GM21737 (cell line): ENCODE results near the gene AGT.
"Not testable (repeated sequence)": the region's sequence is repeated elsewhere in the genome, so short reads cannot be mapped to it uniquely, and the experiment has no call there.

ENCODE experiments used
- ATAC-seq: cut with Tn5 transposase; IDR thresholded peaks from one replicate; pipeline ENCODE4 v1.9.1; 2021; ENCODE audit warnings: mild to moderate bottlenecking, moderate library complexity; ENCODE audit not compliant: unreplicated experiment

The AGT gene

DNA sequence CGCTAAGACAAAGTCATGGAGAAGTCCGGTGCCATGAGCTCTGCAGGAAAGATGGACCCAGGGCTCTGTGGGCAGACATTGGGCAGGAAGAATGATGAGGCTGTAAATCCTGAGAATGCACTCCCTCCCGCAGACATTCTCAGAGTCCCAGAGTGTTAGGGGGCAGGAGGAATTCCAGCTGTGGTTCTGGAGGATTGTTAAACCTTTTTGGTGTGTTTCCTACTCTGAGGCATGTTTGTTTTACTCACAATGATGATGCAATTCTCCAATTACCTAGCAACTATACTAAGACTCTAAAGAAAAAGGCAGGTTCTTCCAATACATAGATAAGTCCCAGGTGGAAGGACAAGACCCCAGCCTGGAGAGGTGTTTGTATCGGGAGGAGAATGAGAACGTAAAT is 30.5 kb upstream of the AGT start:
- no peak for ATAC-seq

DNA sequence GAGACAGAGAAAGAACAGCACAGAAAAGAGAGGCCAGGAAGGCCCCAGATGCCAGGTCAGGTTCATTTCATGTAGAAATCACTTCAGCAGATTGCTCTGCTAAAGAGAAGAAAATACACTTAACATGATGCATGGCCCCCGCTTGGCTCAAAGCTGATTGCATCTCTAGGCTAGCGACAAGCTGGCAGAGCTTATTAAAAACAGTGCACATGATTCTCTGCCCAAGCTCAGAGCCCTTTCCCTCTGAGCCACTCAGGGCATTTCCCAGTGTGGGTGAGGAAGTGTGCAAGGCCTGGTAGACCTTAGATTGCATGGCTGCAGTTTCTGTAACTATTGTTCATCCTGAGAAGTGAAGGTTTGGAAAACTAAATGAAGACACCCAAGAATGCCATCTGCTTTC is 30.0 kb upstream of the AGT start:
- no peak for ATAC-seq

DNA sequence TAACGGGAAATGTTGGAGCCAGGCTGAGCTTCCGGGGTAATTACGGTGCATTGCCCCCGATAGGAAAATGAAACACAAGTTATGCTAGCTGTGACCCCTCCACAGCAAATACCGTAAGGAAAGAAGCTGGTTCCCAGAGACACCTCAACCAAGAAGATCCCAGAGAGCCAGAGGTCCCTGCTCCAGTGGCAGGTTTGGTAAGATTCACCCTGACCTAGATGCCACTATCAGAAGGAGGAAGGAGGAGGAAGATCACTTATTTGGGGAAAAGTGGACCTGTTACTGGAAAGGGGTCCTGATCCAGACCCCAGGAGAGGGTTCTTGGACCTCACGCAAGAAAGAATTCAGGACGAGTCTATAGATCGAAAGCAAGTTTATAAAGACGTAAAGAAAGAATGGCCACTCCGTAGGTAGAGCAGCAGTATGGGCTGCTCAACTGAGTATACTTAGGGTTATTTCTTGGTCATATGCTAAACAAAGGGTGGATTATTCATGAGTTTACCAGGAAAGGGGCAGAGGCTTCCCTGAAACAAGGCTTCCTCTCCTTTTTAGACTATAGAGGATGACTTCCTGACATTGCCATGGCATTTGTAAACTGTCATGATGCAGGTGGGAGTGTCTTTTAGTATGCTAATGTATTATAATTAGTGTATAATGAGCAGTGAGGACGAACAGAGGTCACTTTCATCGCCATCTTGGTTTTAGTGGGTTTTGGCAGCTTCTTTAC is 25.8 kb upstream of the AGT start:
- no peak for ATAC-seq

DNA sequence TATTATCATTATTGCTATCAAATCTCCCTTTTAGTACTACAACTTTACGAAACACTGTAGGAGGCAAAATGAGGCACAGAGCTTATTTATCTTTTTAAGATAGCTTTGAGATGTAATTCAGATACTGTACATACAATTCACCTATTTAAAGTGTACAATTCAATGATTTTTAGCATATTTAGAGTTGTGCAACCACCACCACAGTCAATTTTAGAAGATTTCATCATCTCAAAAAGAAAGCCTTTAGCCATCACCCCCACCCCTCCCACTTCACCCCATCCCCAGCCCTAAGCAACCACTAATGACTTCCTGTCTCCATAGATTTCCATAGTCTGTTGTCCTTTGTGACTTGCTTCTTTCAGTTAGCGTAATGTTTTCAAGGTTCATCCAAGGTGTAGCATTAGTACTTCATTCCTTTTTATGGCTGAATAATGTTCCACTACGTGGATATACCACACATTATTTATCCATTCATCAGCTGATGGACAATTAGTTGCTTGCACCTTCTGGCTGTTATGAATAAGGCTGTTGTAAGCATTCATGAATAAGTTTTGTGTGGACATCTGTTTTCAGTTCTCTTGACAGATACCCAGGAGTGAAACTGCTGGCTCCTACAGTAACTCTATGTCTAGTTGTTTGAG is 23.8 kb upstream of the AGT start:
- ATAC-seq: no peak

DNA sequence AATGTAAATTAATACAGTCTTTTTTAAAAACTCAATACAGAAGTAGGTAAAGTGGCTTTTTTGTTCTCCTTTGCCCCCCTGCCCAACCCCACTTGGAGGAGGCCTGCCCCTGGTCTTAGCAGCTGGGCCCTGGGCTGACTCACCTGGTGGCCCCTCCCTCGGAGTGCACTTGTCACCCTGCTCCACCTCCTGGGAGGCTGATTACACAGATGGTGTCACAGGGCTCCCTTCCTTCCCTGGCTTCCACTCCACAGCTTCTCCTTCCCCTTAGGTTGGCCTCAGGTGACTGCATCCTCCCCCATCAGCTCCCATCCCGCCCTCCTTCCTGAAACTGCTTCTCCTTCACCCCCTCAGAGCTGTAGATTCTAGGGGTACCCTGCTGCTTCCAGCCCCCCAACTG is 21.5 kb upstream of the AGT start:
- no peak for ATAC-seq

DNA sequence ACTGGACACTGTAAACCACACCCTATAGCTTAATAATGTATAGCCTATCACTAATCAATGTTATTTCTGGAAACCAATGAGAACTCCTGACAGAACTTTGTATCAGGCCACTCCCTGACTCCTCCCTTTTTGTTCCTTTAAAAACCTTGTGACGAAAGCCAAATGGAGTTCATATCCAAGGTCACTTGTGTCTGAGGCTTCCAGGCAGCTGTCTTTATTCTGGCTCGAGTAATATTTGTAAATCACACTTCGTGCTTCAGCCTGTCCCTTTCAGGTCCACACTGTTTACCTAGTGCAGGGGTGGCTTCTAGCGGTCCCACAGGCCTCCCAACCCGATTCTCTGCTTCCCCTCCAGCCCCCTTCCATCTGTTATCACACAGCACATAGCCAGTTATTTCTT is 17.1 kb upstream of the AGT start:
- no peak for ATAC-seq

DNA sequence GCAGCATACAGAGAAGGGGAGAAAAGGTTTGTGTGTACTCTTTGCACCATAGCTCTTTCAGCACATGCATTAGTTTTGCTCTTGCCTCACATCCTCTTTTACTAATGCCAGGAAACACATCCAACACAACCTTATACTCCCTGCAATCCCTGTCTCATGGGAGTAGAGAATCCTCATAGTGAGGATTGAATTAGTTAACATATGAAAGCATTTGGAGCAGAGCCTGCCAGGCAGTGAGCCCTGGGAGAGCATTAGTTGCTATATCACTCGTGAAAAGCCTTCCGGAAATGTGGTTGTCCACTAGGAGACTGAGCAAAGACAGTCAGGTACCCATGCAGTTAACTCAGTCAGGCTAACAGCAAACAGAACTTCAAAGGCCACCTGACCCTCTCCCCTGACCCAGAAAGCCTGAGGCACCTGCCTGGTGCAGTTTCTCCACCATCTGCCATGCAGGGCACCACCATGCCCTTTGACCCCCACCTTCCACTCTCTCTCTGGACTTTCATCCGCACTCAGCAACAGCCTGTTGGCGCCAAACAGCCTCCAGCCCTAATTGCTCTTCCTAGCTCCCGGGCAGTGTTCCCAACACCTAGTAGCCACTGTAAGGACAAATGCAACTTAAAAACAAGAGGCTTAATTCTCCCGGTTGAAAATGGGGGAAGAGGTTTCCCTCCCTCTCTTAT is 14.9 kb upstream of the AGT start:
- ATAC-seq: no peak

DNA sequence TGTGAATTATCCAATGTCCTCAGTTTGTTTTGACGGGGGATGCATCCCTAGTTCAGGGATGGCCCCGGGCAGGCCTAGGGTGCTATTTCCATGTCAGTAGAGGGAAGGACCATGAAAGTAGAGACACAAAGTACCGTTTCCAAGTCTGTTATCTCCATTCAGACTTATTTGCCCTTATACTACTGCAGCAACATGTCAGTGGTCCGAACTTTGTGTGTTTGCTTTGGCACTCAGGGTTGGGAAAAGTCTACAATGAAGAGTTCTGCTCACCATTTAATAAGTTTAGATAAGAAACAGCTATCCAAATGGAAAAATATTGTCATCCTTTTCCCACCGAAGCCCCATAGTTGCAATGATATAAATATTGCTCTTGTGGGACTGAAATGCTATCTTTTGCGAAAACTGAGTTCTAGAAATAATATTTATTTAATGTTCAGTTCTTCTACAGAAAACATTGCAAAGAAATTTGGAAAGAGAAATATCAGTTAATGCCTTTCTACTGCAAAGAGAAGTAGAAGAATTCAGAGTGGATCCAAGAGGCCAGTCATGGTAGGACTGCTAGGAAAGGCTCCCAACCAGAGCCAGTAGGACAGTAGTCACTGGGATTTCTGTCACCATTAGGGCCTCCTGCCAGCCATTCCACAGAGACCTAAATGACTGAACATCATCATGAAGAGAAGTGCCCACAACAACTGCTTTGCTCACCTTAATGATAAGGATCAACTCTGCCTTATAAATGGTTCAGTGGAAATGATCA is 11.5 kb upstream of the AGT start:
- ATAC-seq: no peak

DNA sequence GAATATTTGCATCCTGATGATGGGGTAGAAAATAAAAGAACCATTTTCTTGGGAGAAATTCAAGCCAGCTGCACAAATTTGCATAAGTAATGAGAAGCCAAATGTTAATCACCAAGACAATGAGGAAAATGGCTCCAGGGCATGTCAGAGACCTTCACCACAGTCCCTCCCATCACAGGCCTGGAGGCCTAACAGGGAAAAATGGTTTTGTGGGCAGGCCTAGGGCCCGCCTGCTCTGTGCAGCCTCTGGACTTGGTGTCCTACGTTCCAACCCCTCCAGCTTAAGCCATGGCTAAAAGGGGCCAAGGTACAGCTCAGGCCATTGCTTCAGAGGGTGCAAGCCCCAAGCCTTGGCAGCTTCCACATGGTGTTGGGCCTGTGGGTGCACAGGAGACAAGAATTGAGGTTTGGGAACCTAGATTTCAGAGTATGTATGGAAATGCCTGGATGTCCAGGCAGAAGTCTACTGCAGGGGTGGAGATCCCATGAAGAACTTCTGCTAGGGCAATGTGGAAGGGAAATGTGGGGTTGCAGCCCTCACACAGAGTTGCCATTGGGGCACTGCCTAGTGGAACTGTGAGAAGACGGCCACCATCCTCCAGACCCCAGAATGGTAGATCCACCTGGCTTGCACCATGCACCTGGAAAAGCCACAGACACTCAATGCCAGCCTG is 8.1 kb upstream of the AGT start:
- ATAC-seq: not testable (repeated sequence)

DNA sequence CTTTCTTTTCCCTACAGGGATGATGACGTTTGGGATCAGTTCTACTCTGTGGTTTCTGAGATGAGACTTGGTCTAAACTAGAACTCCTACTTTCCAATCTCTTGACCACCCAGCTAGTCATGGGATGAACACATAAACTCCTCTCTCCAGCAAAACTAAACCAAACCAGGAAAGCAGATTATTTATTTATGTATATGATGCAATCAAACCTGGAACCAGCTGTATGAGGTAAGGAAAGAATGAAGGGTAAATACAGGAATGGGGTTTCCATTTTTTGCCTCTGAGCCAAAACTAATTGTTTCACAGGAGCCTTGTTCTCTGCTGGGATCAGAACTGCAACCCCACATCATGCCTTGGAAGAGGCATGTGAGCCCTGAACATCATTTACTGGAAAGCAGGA is 3.3 kb upstream of the AGT start:
- ATAC-seq: no peak

DNA sequence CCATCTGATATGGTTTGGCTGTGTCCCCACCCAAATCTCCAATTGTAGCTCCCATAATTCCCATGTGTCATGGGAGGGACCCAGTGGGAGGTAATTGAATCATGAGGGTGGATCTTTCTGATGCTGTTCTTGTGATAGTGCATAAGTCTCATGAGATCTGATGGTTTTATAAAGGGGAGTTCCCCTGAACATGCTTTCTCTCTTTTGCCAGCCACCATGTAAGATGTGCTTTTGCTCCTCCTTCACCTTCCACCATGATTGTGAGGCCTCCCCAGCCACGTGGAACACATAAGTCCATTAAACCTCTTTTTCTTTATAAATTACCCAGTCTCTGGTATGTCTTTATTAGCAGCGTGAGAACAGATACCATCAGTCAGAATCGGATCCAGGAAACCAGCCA is 2.5 kb upstream of the AGT start:
- ATAC-seq: not testable (repeated sequence)

DNA sequence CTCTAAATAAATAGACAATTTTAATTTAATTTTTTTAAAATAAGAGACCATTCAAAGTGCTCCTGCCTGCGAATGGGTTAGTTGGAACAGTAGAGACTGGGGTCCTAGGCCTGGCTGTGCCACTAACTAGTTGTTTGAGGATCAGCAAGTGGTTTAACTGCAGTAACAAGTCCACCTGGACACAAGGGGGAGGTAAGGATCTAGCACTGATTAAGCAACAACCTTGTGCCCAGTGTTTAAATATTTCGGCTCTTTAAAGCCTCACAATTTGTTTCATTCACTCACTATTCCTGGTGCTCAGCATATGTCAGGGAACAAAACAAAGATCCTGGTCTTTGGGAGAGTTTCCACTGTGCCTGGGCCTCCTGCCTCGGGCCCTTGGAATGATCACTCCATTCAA is 1.6 kb upstream of the AGT start:
- no peak for ATAC-seq

DNA sequence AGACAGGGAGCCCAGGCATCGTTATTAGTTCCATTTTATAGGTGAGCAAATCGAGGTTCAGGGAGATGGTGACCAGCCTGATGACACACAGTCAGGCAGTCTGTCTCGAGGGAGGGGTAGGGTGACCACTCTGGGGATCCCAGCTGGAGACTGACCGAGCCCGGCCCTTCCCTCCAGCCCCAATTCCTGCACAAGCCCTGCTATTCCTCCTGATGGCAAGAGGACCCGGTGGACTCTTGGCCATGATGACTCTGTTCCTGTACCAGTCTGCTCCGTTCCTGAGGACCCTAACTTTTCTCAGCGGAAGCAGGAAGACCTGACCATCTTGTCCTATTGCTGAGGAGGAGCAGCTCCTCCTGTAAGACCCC is 391 bp downstream of the AGT start:
- ATAC-seq: no peak

DNA sequence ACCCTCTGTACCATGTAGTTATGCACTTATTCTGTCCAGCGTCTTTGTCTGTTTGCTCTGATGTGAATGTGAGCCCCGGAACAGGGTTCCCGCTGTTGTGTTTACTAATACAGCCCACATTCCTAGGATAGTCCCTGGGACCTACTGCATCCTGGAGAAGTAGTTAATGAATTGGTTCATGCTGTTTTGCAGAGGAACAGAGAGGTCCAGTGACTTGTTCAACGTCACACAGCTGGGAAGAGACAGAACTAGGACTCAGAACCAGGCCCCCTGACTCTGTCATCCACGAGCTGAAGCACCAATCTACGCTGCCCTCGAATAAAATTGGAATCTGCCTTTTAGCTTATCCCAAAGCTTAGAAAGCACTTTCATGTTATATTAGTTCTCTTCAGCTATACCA is 784 bp downstream of the AGT start:
- ATAC-seq: no peak

DNA sequence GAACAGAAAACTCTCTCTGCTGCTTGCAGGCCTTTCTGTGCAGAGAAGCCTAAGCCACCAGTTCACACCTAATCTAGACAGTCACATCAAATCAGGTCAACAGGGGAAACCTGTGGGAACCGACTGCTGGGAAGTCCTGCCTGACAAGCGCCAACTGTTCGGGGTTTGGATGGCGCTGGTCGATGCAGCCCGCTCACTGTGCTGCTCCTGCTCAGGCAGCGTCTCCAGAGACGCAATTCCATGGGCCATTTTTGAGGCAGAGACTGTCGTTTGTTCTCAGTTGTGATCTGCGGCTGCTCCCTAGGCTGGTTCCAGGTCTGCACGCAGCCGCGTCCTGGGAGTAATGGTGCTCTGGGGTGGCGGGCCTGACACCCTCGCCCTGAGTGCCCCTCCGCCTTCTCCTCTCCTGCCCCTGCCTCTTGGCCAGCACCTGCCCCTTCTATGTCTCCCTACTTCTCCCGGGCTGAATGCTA is 1.4 kb downstream of the AGT start:
- no peak for ATAC-seq

DNA sequence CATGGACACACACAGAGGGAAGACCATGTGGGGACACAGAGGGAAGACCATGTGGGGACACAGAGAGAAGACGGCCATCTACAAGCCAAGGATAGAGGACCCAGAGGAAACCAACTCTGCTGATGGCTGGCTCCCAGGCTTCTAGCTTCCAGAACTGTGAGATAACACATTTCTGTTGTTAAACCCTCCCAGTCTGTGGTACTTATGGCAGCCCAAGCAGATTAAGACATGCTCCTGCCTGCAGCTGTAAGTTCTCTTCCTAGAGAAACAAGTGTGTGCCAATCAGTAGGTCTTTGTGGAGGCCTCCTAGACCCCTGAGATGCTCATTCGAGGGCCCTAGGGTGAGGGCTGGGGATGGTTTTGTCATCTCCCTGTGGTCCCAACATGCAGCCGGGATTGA is 2.7 kb downstream of the AGT start:
- no peak for ATAC-seq

DNA sequence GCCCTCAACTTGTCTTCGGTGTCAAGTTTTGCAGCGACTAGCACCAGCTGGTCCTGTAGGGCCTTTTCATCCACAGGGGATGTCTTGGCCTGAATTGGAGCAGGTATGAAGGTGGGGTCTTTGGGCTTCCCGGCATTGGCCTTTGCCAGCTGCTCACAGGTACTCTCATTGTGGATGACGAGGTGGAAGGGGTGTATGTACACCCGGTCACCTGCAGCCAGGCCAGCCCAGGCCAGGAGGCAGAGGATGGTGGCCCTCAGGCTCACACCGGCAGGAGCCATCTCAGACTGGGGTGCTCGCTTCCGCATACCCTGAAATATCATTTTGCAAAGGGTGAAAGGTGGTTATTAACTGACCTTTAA is 3.4 kb downstream of the AGT start:
- ATAC-seq: no peak

DNA sequence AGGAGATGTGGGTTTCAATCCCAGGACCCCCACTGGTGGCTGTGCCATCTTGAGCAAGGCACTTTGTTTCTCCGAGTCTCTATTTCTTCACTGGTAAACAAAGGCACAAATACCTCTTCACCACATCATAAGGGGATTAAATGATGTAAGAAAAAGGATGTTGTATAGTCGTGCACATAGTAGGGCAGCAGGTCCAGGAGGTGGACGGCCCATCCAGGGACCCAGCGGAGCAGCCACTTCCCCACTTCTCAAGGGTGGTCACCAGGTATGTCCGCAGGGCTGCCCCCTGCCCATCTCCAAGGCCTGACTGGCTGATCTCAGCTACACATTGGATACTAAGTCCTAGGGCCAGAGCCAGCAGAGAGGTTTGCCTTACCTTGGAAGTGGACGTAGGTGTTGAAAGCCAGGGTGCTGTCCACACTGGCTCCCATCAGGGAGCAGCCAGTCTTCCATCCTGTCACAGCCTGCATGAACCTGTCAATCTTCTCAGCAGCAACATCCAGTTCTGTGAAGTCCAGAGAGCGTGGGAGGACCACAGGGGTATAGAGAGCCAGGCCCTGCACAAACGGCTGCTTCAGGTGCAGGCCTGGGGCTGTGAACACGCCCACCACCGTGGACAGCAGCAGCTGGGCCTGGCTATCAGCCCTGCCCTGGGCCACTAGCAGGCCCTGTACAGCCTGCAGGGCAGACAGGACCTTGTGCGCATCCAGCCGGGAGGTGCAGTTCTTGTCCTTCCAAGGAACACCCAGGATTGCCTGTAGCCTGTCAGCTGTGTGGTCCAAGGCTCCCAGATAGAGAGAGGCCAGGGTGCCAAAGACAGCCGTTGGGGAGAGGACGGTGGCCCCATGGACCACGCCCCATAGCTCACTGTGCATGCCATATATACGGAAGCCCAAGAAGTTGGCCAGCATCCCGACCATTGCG is 4.0 kb downstream of the AGT start:
- no peak for ATAC-seq

DNA sequence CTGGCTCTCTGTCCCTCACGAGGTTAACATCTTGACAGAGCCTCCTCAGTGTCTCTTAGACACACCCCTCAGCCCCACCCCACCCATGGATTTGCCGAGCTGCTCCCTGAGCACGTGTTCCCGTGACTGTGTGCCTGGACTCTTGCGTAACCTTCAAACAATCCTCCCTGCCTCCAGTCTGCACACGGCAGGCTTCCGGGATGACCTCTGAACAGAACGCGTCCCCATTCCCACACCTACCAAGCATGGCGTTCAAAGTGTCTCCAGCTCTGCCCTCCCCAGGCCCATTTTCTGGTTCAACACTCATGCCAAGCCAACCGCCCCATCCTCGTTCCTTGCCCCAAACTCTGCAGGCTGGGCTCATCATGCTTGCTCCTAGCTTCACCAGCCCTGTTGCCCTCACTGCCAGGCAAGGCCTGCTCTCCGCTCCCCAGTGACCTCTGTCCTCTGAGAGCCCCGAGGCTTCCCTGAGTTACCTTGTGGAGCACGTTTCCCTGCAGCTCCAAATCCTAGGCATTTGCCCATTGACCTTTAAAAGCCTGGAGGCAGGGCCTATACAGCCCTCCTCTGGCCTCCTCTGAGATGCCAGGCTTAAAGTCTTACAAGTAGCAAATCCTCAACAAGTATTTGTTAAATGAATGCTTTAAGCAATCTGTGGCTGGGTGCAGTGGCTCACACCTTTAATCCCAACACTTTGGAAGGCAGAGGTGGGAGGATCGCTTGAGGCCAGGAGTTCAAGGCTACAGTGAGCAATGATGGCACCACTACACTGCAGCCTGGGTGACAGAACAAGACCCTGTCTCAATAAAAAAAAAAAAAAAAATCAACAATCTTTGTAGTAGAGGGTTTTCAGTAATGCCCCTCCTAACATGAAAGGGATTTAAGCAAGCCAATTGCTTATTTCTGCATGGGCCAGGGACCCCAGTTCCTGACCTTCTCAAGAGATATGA is 5.0 kb downstream of the AGT start:
- ATAC-seq: no peak
